Endodermal cell (in vitro differentiated cells): Measurements from ENCODE around the gene LTBP1. TPM values are rescaled to one million over a fixed set of nuclear protein-coding genes. Genes with fewer than 3 reads are reported as not detected.

Experiments used
- DNase-seq: peaks from one replicate; pipeline ENCODE4 v3.0.0-alpha.2; 2017
- H3K27ac ChIP-seq: 2 replicates; pipeline ENCODE4 v1.5.1; 2013; ENCODE audit warnings: mild to moderate bottlenecking, low read depth, low read length, moderate library complexity
- H3K27me3 ChIP-seq: 2 replicates; pipeline ENCODE4 v1.6.1; 2013; ENCODE audit warnings: mild to moderate bottlenecking, low read length, moderate library complexity; ENCODE audit not compliant: insufficient read depth, control insufficient read depth, poor library complexity, severe bottlenecking
- H3K36me3 ChIP-seq: 2 replicates; pipeline ENCODE4 v1.7.0; 2013; ENCODE audit warnings: mild to moderate bottlenecking, low read length, moderate library complexity; ENCODE audit not compliant: control insufficient read depth, insufficient read depth
- H3K4me1 ChIP-seq: one replicate; pipeline ENCODE4 v1.7.0; 2013; ENCODE audit warnings: low read length; ENCODE audit not compliant: control insufficient read depth, insufficient read depth
- H3K4me3 ChIP-seq: 2 replicates; pipeline ENCODE4 v1.5.1; 2013; ENCODE audit warnings: mild to moderate bottlenecking, low read length, moderate library complexity
- H3K9ac ChIP-seq: 2 replicates; pipeline ENCODE4 v1.6.1; 2013; ENCODE audit warnings: mild to moderate bottlenecking, low read length, moderate library complexity; ENCODE audit not compliant: poor library complexity, severe bottlenecking; ENCODE audit errors: extremely low read depth
- H3K9me3 ChIP-seq: 2 replicates; pipeline ENCODE4 v1.6.1; 2013; ENCODE audit warnings: mild to moderate bottlenecking, low read length, moderate library complexity; ENCODE audit not compliant: control insufficient read depth
- H3K27ac Mint-ChIP-seq: 2 replicates; pipeline ENCODE4 v1.8.0; 2020; ENCODE audit warnings: mixed read lengths
- H3K27me3 Mint-ChIP-seq: 2 replicates; pipeline ENCODE4 v1.8.0; 2021; ENCODE audit warnings: mild to moderate bottlenecking, mixed read lengths; ENCODE audit not compliant: insufficient read depth
- H3K36me3 Mint-ChIP-seq: 2 replicates; pipeline ENCODE4 v1.8.0; 2020; ENCODE audit warnings: low read depth, mixed read lengths
- H3K4me1 Mint-ChIP-seq: 2 replicates; pipeline ENCODE4 v1.8.0; 2020; ENCODE audit warnings: mixed read lengths
- H3K4me3 Mint-ChIP-seq: 2 replicates; pipeline ENCODE4 v1.8.0; 2020; ENCODE audit warnings: mild to moderate bottlenecking, moderate library complexity, mixed read lengths
- H3K9me3 Mint-ChIP-seq: 2 replicates; pipeline ENCODE4 v1.8.0; 2020; ENCODE audit warnings: mild to moderate bottlenecking, mixed read lengths
- CTCF ChIP-seq: fragments of 200-600 bp; sonication (generic); conservative IDR thresholded peaks from 2 replicates; pipeline ENCODE4 v1.5.0; 2021; ENCODE audit warnings: antibody characterized with exemption, mild to moderate bottlenecking
- WGBS, 2 experiments: methylation state at CpG; one replicate each; pipeline versions ENCODE4 v1.1.5 to v1.1.7; 2013; ENCODE audit warnings: missing lambda C conversion rate in 2 of 2, mixed read lengths in 1 of 2; ENCODE audit not compliant: insufficient coverage in 1 of 2, insufficient read length in 1 of 2; 5-methylcytosine and 5-hydroxymethylcytosine counted together
- total RNA-seq, 2 donors: library from RNA; stranded (reverse); fragmentation: NEBNext Ultra II Directional in 1 of 2; extraction: Animal tissue kit (Norgen Biotek cat#: 25700) in 1 of 2; gene quantifications; 2 replicates in 1 of 2; 3 replicates in 1 of 2; pipeline ENCODE4 v1.2.1, GENCODE V29; 2021

Gene LTBP1
- total RNA-seq, 2 donors from 2014 or later: 43.2 to 43.4 TPM

GRCh38 chr2:32933756-32934095 is 13.0 kb upstream of the LTBP1 start:
- H3K9me3 Mint-ChIP-seq: no peaks in the 10 kb centered on the region
- H3K27ac ChIP-seq: no peak overlapping the region
- WGBS, 2 experiments: 94 to 100% methylated on average over 1 to 5 of the region's 5 CpGs
- no peak overlapping the region for H3K9ac ChIP-seq
- no peak for DNase-seq
- H3K36me3 ChIP-seq: no peaks in the 10 kb centered on the region
- H3K4me3 Mint-ChIP-seq: no peak overlapping the region
- H3K4me1 Mint-ChIP-seq: peaks cover 22% of the 10 kb centered on the region
- H3K4me3 ChIP-seq: no peak overlapping the region
- no peaks in the 10 kb centered on the region for H3K9me3 ChIP-seq
- TF ChIP-seq CTCF: no peak
- H3K27me3 Mint-ChIP-seq: no peaks in the 10 kb centered on the region
- H3K36me3 Mint-ChIP-seq: no peaks in the 10 kb centered on the region
- no peak overlapping the region for H3K27ac Mint-ChIP-seq
- H3K27me3 ChIP-seq: no peaks in the 10 kb centered on the region
- peaks cover 4% of the 10 kb centered on the region for H3K4me1 ChIP-seq

GRCh38 chr2:32937602-32938448 is 8.9 kb upstream of the LTBP1 start:
- H3K9me3 ChIP-seq: no peaks in the 10 kb centered on the region
- Mint-ChIP-seq H3K36me3 (no peaks in the 10 kb centered on the region), H3K4me1 (peaks cover 17% of the 10 kb centered on the region), H3K27me3 (no peaks in the 10 kb centered on the region), H3K27ac (no peak overlapping the region), H3K9me3 (no peaks in the 10 kb centered on the region), H3K4me3 (no peak overlapping the region)
- TF ChIP-seq CTCF: no peak
- H3K4me3 ChIP-seq: no peak overlapping the region
- H3K36me3 ChIP-seq: no peaks in the 10 kb centered on the region
- H3K27me3 ChIP-seq: no peaks in the 10 kb centered on the region
- no peak overlapping the region for H3K9ac ChIP-seq
- 47 to 51% methylated on average over 10 to 13 of the region's 13 CpGs for WGBS, 2 experiments
- peak; percentile 82 for DNase-seq
- peaks cover 4% of the 10 kb centered on the region for H3K4me1 ChIP-seq
- H3K27ac ChIP-seq: no peak overlapping the region

GRCh38 chr2:32938934-32939333 is 7.8 kb upstream of the LTBP1 start:
- H3K4me3 ChIP-seq: no peak overlapping the region
- WGBS, 2 experiments: 90 to 97% methylated on average over 3 of the region's 3 CpGs
- Mint-ChIP-seq H3K9me3 (no peaks in the 10 kb centered on the region), H3K36me3 (no peaks in the 10 kb centered on the region), H3K4me3 (no peak overlapping the region), H3K4me1 (peaks cover 19% of the 10 kb centered on the region), H3K27me3 (no peaks in the 10 kb centered on the region), H3K27ac (no peak overlapping the region)
- H3K27me3 ChIP-seq: no peaks in the 10 kb centered on the region
- H3K27ac ChIP-seq: no peak overlapping the region
- DNase-seq: no peak
- no peaks in the 10 kb centered on the region for H3K36me3 ChIP-seq
- peaks cover 4% of the 10 kb centered on the region for H3K4me1 ChIP-seq
- TF ChIP-seq CTCF: no peak
- H3K9ac ChIP-seq: no peak overlapping the region
- no peaks in the 10 kb centered on the region for H3K9me3 ChIP-seq
